ENCODE results near the gene GPC5. TPM values are rescaled to one million over a fixed set of nuclear protein-coding genes. Genes with fewer than 3 reads are reported as not detected.

GPC5 gene
- total RNA-seq, 1 donor from 2014 or later = 0.28 TPM

DNA sequence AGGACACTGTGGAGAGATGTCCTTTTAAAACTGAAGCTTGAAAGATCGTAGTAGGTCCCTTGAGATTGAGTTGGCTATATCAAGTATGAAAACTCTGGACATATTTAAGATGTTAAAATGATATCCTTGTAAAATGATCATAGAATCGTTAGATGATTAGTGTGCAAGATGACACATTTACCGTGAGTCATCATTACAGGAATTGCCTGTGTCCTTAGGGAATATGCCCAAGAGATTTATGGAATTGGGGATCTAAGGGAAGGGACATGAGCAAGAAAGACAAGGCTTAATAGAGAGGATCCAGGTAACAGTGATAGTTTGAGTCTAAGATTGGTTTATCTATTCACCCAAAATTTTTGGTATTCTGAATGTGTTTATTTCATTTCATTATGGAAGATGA, 233.7 kb downstream of the GPC5 start:
- DNase-seq (ENCODE audit: low read depth, low spot score) = no peak
- H3K36me3 Mint-ChIP-seq (ENCODE audit: low read depth) = no peaks in the 10 kb centered on the region
- H3K9me3 Mint-ChIP-seq = no peaks in the 10 kb centered on the region
- H3K4me1 Mint-ChIP-seq = no peaks in the 10 kb centered on the region
- TF ChIP-seq, protein P1, sequence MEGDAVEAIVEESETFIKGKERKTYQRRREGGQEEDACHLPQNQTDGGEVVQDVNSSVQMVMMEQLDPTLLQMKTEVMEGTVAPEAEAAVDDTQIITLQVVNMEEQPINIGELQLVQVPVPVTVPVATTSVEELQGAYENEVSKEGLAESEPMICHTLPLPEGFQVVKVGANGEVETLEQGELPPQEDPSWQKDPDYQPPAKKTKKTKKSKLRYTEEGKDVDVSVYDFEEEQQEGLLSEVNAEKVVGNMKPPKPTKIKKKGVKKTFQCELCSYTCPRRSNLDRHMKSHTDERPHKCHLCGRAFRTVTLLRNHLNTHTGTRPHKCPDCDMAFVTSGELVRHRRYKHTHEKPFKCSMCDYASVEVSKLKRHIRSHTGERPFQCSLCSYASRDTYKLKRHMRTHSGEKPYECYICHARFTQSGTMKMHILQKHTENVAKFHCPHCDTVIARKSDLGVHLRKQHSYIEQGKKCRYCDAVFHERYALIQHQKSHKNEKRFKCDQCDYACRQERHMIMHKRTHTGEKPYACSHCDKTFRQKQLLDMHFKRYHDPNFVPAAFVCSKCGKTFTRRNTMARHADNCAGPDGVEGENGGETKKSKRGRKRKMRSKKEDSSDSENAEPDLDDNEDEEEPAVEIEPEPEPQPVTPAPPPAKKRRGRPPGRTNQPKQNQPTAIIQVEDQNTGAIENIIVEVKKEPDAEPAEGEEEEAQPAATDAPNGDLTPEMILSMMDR (conservative IDR thresholded peaks at IDR 0.05) = no peak
- no peak overlapping the region for H3K4me3 Mint-ChIP-seq
- no peaks in the 10 kb centered on the region for H3K27me3 Mint-ChIP-seq (ENCODE audit: low read depth)
- H3K27ac Mint-ChIP-seq (ENCODE audit: unreplicated experiment) = no peak overlapping the region

DNA sequence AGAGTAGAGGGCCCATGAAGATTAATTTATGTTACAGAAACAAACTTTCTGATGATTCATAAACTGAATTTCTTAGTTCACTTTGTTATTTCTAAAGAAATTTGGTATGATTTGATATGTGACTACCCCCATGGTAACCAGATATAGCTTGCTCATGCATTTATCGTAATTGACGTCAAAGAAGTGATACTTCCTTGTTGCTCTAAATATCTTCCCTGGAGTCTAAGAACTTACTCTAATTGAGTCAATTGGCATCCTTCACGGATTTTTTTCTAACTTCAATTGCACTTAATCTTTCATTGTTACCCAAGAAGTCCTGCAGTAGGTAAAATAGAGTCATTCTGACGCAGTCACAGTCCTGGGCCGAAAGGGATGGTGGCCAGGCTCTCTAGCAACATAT, 240.9 kb downstream of the GPC5 start:
- DNase-seq (ENCODE audit: low read depth, low spot score) = no peak
- H3K4me3 Mint-ChIP-seq = no peak overlapping the region
- no peak overlapping the region for H3K27ac Mint-ChIP-seq (ENCODE audit: unreplicated experiment)
- no peaks in the 10 kb centered on the region for H3K9me3 Mint-ChIP-seq
- TF ChIP-seq, protein P1 (conservative IDR thresholded peaks at IDR 0.05) = no peak
- no peaks in the 10 kb centered on the region for H3K4me1 Mint-ChIP-seq
- H3K36me3 Mint-ChIP-seq (ENCODE audit: low read depth) = no peaks in the 10 kb centered on the region
- no peaks in the 10 kb centered on the region for H3K27me3 Mint-ChIP-seq (ENCODE audit: low read depth)

DNA sequence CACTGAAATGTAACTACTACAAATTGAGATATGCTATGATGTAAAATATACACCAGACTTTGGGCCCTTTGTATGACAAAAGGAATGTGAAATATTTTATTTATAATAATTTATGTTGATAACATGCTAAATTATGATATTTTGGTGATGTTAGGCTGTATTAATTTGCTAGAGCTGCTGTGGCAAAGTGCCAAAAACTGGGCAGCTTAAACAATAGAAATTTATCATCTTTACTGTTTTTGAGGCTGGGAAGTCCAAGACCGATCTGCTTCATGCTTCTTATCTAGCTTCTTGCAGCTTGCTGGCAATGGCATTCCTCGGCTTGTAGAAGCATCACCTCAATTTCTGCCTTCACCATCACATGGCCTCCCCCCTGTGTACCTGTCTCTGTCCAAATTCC, 245.0 kb downstream of the GPC5 start:
- TF ChIP-seq, protein P1 (conservative IDR thresholded peaks at IDR 0.05) = no peak
- no peak overlapping the region for H3K27ac Mint-ChIP-seq (ENCODE audit: unreplicated experiment)
- H3K36me3 Mint-ChIP-seq (ENCODE audit: low read depth) = no peaks in the 10 kb centered on the region
- no peaks in the 10 kb centered on the region for H3K4me1 Mint-ChIP-seq
- no peak for DNase-seq (ENCODE audit: low read depth, low spot score)
- H3K9me3 Mint-ChIP-seq = no peaks in the 10 kb centered on the region
- no peaks in the 10 kb centered on the region for H3K27me3 Mint-ChIP-seq (ENCODE audit: low read depth)
- no peak overlapping the region for H3K4me3 Mint-ChIP-seq

DNA sequence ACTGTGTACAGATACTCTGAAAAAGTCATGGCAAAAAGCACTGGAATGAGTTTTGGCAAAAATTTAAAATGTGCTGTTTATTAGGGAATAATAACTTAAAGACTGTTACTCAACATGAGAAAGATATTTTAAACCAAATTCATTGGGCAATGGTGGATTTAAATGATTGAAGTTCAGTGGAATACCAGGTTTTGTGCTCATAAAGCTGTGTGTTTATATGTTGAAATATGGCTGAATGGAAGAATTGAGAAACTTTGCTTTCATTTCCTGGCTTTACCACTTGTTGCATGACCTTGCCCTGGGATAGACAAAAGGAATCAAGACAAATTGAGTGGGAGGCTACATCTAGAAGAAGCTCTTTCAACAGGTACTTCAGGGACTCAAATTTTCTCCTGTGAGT, 246.4 kb downstream of the GPC5 start:
- H3K27ac Mint-ChIP-seq (ENCODE audit: unreplicated experiment) = no peak overlapping the region
- no peaks in the 10 kb centered on the region for H3K9me3 Mint-ChIP-seq
- H3K36me3 Mint-ChIP-seq (ENCODE audit: low read depth) = no peaks in the 10 kb centered on the region
- no peaks in the 10 kb centered on the region for H3K27me3 Mint-ChIP-seq (ENCODE audit: low read depth)
- DNase-seq (ENCODE audit: low read depth, low spot score) = no peak
- TF ChIP-seq, protein P1 (conservative IDR thresholded peaks at IDR 0.05) = no peak
- H3K4me3 Mint-ChIP-seq = no peak overlapping the region
- no peaks in the 10 kb centered on the region for H3K4me1 Mint-ChIP-seq

DNA sequence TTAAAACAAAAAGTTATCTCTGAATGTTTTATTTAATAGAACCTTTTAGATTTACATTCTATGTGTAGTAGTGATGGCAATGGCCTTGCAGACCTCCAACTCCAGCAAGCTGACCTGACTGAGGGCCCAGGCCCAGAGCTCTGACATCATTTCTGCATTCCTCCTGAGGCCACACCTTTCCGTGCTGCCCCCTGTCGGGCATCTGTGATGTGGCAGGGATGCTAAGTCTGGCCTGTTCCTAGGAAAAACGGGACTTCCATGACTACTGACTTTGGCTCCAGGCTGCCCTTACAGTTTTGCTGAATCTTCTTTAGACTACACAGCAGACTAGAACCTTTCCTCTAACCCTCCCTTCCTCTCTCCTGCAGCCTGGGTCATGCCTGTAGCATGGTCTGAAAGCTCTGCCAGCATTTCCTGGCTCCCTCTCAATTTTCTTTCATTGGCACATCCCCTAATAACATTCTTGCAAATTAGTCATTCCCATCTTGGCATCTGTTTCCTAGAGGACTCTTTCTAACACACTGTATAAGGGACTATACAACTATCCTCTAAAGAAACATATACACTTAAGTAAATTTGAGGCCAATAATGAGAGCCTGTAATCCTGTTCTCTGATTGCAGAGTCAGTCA, 249.1 kb downstream of the GPC5 start:
- TF ChIP-seq, protein P1 (conservative IDR thresholded peaks at IDR 0.05) = peak; percentile 58
- Mint-ChIP-seq H3K9me3 (no peaks in the 10 kb centered on the region), H3K4me1 (no peaks in the 10 kb centered on the region), H3K36me3 (ENCODE audit: low read depth) (no peaks in the 10 kb centered on the region), H3K27me3 (ENCODE audit: low read depth) (no peaks in the 10 kb centered on the region), H3K4me3 (no peak overlapping the region), H3K27ac (ENCODE audit: unreplicated experiment) (no peak overlapping the region)
- DNase-seq (ENCODE audit: low read depth, low spot score) = peak; percentile 14
